Motor neuron (in vitro differentiated cells): ENCODE results near the gene KLHL8. TPM values are rescaled to one million over a fixed set of nuclear protein-coding genes. Genes with fewer than 3 reads are reported as not detected.
A peak's percentile ranks its signal among the peaks of the same experiment; 100 is the strongest.

Experiments
- ATAC-seq, 8 experiments: fragments of 200-7000 bp; cut with Tn5 transposase; replicated peaks in 6 of 8; 2 replicates each; pipeline ENCODE4 v1.8.0; 2021; ENCODE audit warnings: mild to moderate bottlenecking in 8 of 8, moderate library complexity in 8 of 8
- H3K27ac ChIP-seq, 2 donors: fragments of 250-450 bp; sonication (Bioruptor Pico); 2 replicates each; pipeline ENCODE4 v1.9.0; 2021; ENCODE audit warnings: antibody characterized with exemption in 2 of 2, mild to moderate bottlenecking in 2 of 2, moderate library complexity in 1 of 2
- H3K4me1 ChIP-seq, 2 donors: fragments of 250-450 bp; sonication (Bioruptor Pico); replicated peaks in 1 of 2; 2 replicates each; pipeline ENCODE4 v1.6.1; 2021; ENCODE audit warnings: antibody characterized with exemption in 2 of 2, mild to moderate bottlenecking in 2 of 2, moderate library complexity in 1 of 2
- H3K4me3 ChIP-seq, 5 donors: fragments of 250-450 bp; sonication (Bioruptor Pico); 2 replicates each; pipeline ENCODE4 v1.9.0; 2021; ENCODE audit warnings: antibody characterized with exemption in 5 of 5, mild to moderate bottlenecking in 5 of 5, moderate library complexity in 4 of 5
- WGBS, 10 experiments: fragments of 450-650 bp; shearing (Covaris generic); methylation state at CpG; one replicate each; pipeline ENCODE4 v1.0.0; 2022; 5-methylcytosine and 5-hydroxymethylcytosine counted together
- in situ Hi-C, 9 experiments: fragments of 400-800 bp; cut with MboI; loops; one replicate each; pipeline ENCODE4 v1.15.0; 2021; ENCODE audit warnings: low sequenced_read_pairs in 9 of 9, low pct_unique_long_range_greater_than_20kb in 2 of 9; ENCODE audit not compliant: unreplicated experiment in 9 of 9
- total RNA-seq, 8 experiments: library from RNA; unstranded; fragments of 300-600 nt; gene quantifications; 2 replicates each; pipeline versions ENCODE4 v1.2.3 to v1.2.4, GENCODE V29; 2022

Gene KLHL8
- total RNA-seq, 8 experiments from 2014 or later: 4.8 to 17.3 (median 12.7) TPM

GRCh38 chr4:87128006-87128705, 92.3 kb downstream of the KLHL8 start:
- Histone ChIP-seq H3K4me1 (peaks cover 0 to 16% of the 10 kb centered on the region in 2 donors), H3K4me3 (no peak overlapping the region), H3K27ac (no peak overlapping the region)
- WGBS, 10 experiments: 53 to 100% (median 88%) methylated on average over 1 to 2 of the region's 2 CpGs; no CpG with 5 or more reads in 5 of the 10 experiments
- in situ Hi-C loops: no loop called here
- peak in 2 of 8 experiments; percentile 43 to 45 for ATAC-seq

- Histone ChIP-seq H3K4me3 (no peak overlapping the region), H3K4me1 (peaks cover 0 to 16% of the 10 kb centered on the region in 2 donors), H3K27ac (no peak overlapping the region)
- 83 to 100% (median 99%) methylated on average over 1 to 8 of the region's 9 CpGs; no CpG with 5 or more reads in 4 of the 10 experiments for WGBS, 10 experiments
- ATAC-seq: no peak
- in situ Hi-C loops: no loop called here
Measured at GRCh38 chr4:87126056-87126455, 94.4 kb downstream of the KLHL8 start.

- peaks cover 0 to 4% of the 10 kb centered on the region in 2 donors for H3K4me1 ChIP-seq
- WGBS, 10 experiments: 92 to 100% (median 100%) methylated on average over 1 to 4 of the region's 4 CpGs; no CpG with 5 or more reads in 1 of the 10 experiments
- H3K27ac ChIP-seq: no peak overlapping the region
- no peak overlapping the region for H3K4me3 ChIP-seq
- in situ Hi-C loops: loop anchor here in 1 of 9 experiments (25.0 kb wide), 1 partner anchor 185 kb away; the partner anchor contains the start of gene AFF1
- ATAC-seq: no peak
Measured at GRCh38 chr4:87122252-87122651, 98.2 kb downstream of the KLHL8 start.

- H3K4me1 ChIP-seq: peaks cover 0 to 4% of the 10 kb centered on the region in 2 donors
- ATAC-seq: peak in 1 of 8 experiments; percentile 26
- 22 to 100% (median 94%) methylated on average over 1 to 4 of the region's 4 CpGs for WGBS, 10 experiments
- no peak overlapping the region for H3K4me3 ChIP-seq
- no peak overlapping the region for H3K27ac ChIP-seq
- in situ Hi-C loops: loop anchor here in 1 of 9 experiments (25.0 kb wide), 1 partner anchor 184 kb away; the partner anchor contains the start of gene AFF1
Measured at GRCh38 chr4:87121341-87122065, 98.9 kb downstream of the KLHL8 start.

- Histone ChIP-seq H3K4me3 (no peak overlapping the region), H3K27ac (no peak overlapping the region), H3K4me1 (peaks cover 0 to 4% of the 10 kb centered on the region in 2 donors)
- WGBS, 10 experiments: 60 to 100% (median 87%) methylated on average over 1 to 15 of the region's 18 CpGs; no CpG with 5 or more reads in 3 of the 10 experiments
- in situ Hi-C loops: loop anchor here in 1 of 9 experiments (25.0 kb wide), 1 partner anchor 183 kb away; the partner anchor contains the start of gene AFF1
- ATAC-seq: peak in 1 of 8 experiments; percentile 43
Measured at GRCh38 chr4:87120411-87121162, 99.8 kb downstream of the KLHL8 start.

- WGBS, 10 experiments: 70 to 100% (median 100%) methylated on average over 1 to 4 of the region's 4 CpGs; no CpG with 5 or more reads in 4 of the 10 experiments
- in situ Hi-C loops: loop anchor here in 1 of 9 experiments (25.0 kb wide), 1 partner anchor 183 kb away; the partner anchor contains the start of gene AFF1
- Histone ChIP-seq H3K4me1 (peaks cover 0 to 4% of the 10 kb centered on the region in 2 donors), H3K27ac (no peak overlapping the region), H3K4me3 (no peak overlapping the region)
- no peak for ATAC-seq
Measured at GRCh38 chr4:87120010-87120409, 100.4 kb downstream of the KLHL8 start.

- ATAC-seq: peak in 5 of 8 experiments; percentile 62 to 76 (median 66)
- no peak overlapping the region for H3K27ac ChIP-seq
- WGBS, 10 experiments: 60 to 100% (median 89%) methylated on average over 1 to 2 of the region's 2 CpGs; no CpG with 5 or more reads in 6 of the 10 experiments
- in situ Hi-C loops: loop anchor here in 1 of 9 experiments (25.0 kb wide), 1 partner anchor 182 kb away; the partner anchor contains the start of gene AFF1
- peaks cover 0 to 4% of the 10 kb centered on the region in 2 donors for H3K4me1 ChIP-seq
- no peak overlapping the region for H3K4me3 ChIP-seq
Measured at GRCh38 chr4:87118826-87119225, 101.6 kb downstream of the KLHL8 start.

- 100% methylated on average over 1 of the region's 1 CpG; no CpG with 5 or more reads in 5 of the 10 experiments for WGBS, 10 experiments
- Histone ChIP-seq H3K4me3 (no peak overlapping the region), H3K4me1 (peaks cover 0 to 2% of the 10 kb centered on the region in 2 donors), H3K27ac (no peak overlapping the region)
- in situ Hi-C loops: loop anchor here in 1 of 9 experiments (25.0 kb wide), 1 partner anchor 181 kb away; the partner anchor contains the start of gene AFF1
- no peak for ATAC-seq
Measured at GRCh38 chr4:87118421-87118820, 102.0 kb downstream of the KLHL8 start.

GRCh38 chr4:87117732-87118075, 102.7 kb downstream of the KLHL8 start:
- Histone ChIP-seq H3K27ac (no peak overlapping the region), H3K4me1 (no peaks in the 10 kb centered on the region), H3K4me3 (no peak overlapping the region)
- no peak for ATAC-seq
- 50 to 100% (median 96%) methylated on average over 1 to 5 of the region's 5 CpGs; no CpG with 5 or more reads in 1 of the 10 experiments for WGBS, 10 experiments
- in situ Hi-C loops: loop anchor here in 1 of 9 experiments (25.0 kb wide), 1 partner anchor 180 kb away; the partner anchor contains the start of gene AFF1

GRCh38 chr4:87117051-87117731, 103.2 kb downstream of the KLHL8 start:
- Histone ChIP-seq H3K27ac (no peak overlapping the region), H3K4me1 (no peaks in the 10 kb centered on the region), H3K4me3 (no peak overlapping the region)
- ATAC-seq: no peak
- in situ Hi-C loops: loop anchor here in 1 of 9 experiments (25.0 kb wide), 1 partner anchor 180 kb away; the partner anchor contains the start of gene AFF1
- 69 to 100% (median 94%) methylated on average over 2 to 5 of the region's 8 CpGs; no CpG with 5 or more reads in 4 of the 10 experiments for WGBS, 10 experiments

- WGBS, 10 experiments: 80 to 100% (median 100%) methylated on average over 1 of the region's 1 CpG; no CpG with 5 or more reads in 4 of the 10 experiments
Measured at GRCh38 chr4:87116231-87116630, 104.2 kb downstream of the KLHL8 start.

More at GRCh38 chr4:87116231-87116630, 104.2 kb downstream of the KLHL8 start:
- Histone ChIP-seq H3K4me1 (no peaks in the 10 kb centered on the region), H3K4me3 (no peak overlapping the region), H3K27ac (no peak overlapping the region)
- ATAC-seq: no peak
- in situ Hi-C loops: loop anchor here in 1 of 9 experiments (25.0 kb wide), 1 partner anchor 179 kb away; the partner anchor contains the start of gene AFF1
